GM12878 (cell line): ENCODE measurements around the gene SERPINF2. TPM values are rescaled to one million over a fixed set of nuclear protein-coding genes. Genes with fewer than 3 reads are reported as not detected.

Source experiments
- ATAC-seq: fragments of 200-7000 bp; cut with Tn5 transposase; 3 replicates; pipeline ENCODE4 v1.9.1; 2020; ENCODE audit warnings: mild to moderate bottlenecking, moderate library complexity
- BruUV-seq: library from RNA; stranded (reverse); fragments of 400-500 nt; replicated peaks from 2 replicates; lab custom pipeline; 2021; lab: Mats Ljungman, UMichigan
- CTCF ChIA-PET: fragments of 300-600 bp; sonication (Branson Sonifier 250); formaldehyde crosslinking; extraction: SDS; loops from one replicate; lab custom pipeline; 2021; ENCODE audit warnings: inconsistent platforms; lab: Yijun Ruan, JAX
- POLR2A ChIA-PET: fragments of 350-600 bp; formaldehyde crosslinking; extraction: SDS; loops from one replicate; lab custom pipeline; 2021; ENCODE audit warnings: inconsistent platforms; lab: Charles Lee
- RAD21 ChIA-PET: fragments of 300-600 bp; sonication (Branson Sonifier 250); formaldehyde crosslinking; loops from one replicate; lab custom pipeline; 2023; ENCODE audit warnings: antibody characterized with exemption; ENCODE audit not compliant: unreplicated experiment; lab: Charles Lee
- SMC1A ChIA-PET: fragments of 300-600 bp; sonication (Branson Sonifier 250); formaldehyde crosslinking; loops from one replicate; lab custom pipeline; 2023; ENCODE audit not compliant: unreplicated experiment, uncharacterized antibody; lab: Charles Lee
- DNase-seq: peaks from one replicate; pipeline ENCODE4 v3.0.0-alpha.2; 2011; ENCODE audit warnings: low read depth, low spot score
- FAIRE-seq: peaks from 3 replicates; lab custom pipeline; 2011; peaks lifted over from hg19 to GRCh38; lab: Jason Lieb, UNC
- H2AFZ ChIP-seq: 2 replicates; pipeline ENCODE4 v1.6.0; 2011; ENCODE audit warnings: low read depth, low read length, control low read depth; ENCODE audit not compliant: control insufficient read depth
- H3K27ac ChIP-seq: 2 replicates; pipeline ENCODE4 v1.5.1; 2011; ENCODE audit warnings: control low read depth; ENCODE audit not compliant: control insufficient read depth, insufficient read depth
- H3K27me3 ChIP-seq, 2 experiments: replicated peaks in 1 of 2; 2 replicates each; pipeline versions ENCODE4 v1.6.0 to v1.6.1; 2011; ENCODE audit warnings: low read length in 1 of 2; ENCODE audit not compliant: control insufficient read depth in 2 of 2, insufficient read depth in 2 of 2
- H3K36me3 ChIP-seq, 2 experiments: 2 replicates each; pipeline ENCODE4 v1.5.1; 2011; ENCODE audit warnings: low read length in 1 of 2; ENCODE audit not compliant: control insufficient read depth in 2 of 2, insufficient read depth in 2 of 2
- H3K4me1 ChIP-seq: 2 replicates; pipeline ENCODE4 v1.6.1; 2011; ENCODE audit warnings: mild to moderate bottlenecking, low read length, moderate library complexity, mixed read lengths; ENCODE audit not compliant: control insufficient read depth, insufficient read depth
- H3K4me2 ChIP-seq: 2 replicates; pipeline ENCODE4 v1.6.0; 2011; ENCODE audit warnings: control low read depth; ENCODE audit not compliant: control insufficient read depth, insufficient read depth
- H3K4me3 ChIP-seq: fragments of 200-600 bp; sonication (generic); 2 replicates; pipeline ENCODE4 v1.5.1; 2016
- H3K79me2 ChIP-seq: 2 replicates; pipeline ENCODE4 v1.6.0; 2011; ENCODE audit warnings: low read length; ENCODE audit not compliant: control insufficient read depth, insufficient read depth
- H3K9ac ChIP-seq: 2 replicates; pipeline ENCODE4 v1.8.0; 2011; ENCODE audit warnings: low read length, control low read depth, mixed read lengths; ENCODE audit not compliant: control insufficient read depth, insufficient read depth
- H3K9me3 ChIP-seq: replicated peaks from 3 replicates; pipeline ENCODE4 v1.5.1; 2011; ENCODE audit warnings: mild to moderate bottlenecking, low read length; ENCODE audit not compliant: control insufficient read depth, insufficient read depth
- H4K20me1 ChIP-seq: 2 replicates; pipeline ENCODE4 v1.6.0; 2011; ENCODE audit not compliant: control insufficient read depth, insufficient read depth
- ATF2 ChIP-seq: IDR thresholded peaks from 2 replicates; pipeline ENCODE4 v1.6.1; 2012; ENCODE audit warnings: low read length, inconsistent platforms
- BACH1 ChIP-seq: fragments of 450-650 bp; IDR thresholded peaks from 2 replicates; pipeline ENCODE4 v1.6.1; 2017; ENCODE audit warnings: mild to moderate bottlenecking, borderline replicate concordance
- BHLHE40 ChIP-seq, 2 experiments: fragments of 450-650 bp in 1 of 2; IDR thresholded peaks; 2 replicates each; pipeline ENCODE4 v1.6.1; 2011 to 2017; ENCODE audit warnings: low read depth in 2 of 2, borderline replicate concordance in 1 of 2, improper control_type of control experiment in 1 of 2, low read length in 1 of 2, mild to moderate bottlenecking in 1 of 2
- DPF2 ChIP-seq: fragments of 450-650 bp; IDR thresholded peaks from 2 replicates; pipeline ENCODE4 v1.6.1; 2017; ENCODE audit warnings: mild to moderate bottlenecking
- ELK1 ChIP-seq: IDR thresholded peaks from 2 replicates; pipeline ENCODE4 v1.6.1; 2012; ENCODE audit warnings: low read depth, low read length, improper control_type of control experiment
- JUND ChIP-seq: IDR thresholded peaks from 2 replicates; pipeline ENCODE4 v1.6.1; 2012; ENCODE audit warnings: low read depth, mild to moderate bottlenecking, low read length, improper control_type of control experiment, moderate library complexity
- KDM1A ChIP-seq: fragments of 200-600 bp; sonication (generic); IDR thresholded peaks from 2 replicates; pipeline ENCODE4 v1.6.1; 2016; ENCODE audit warnings: borderline replicate concordance
- MAX ChIP-seq: IDR thresholded peaks from 2 replicates; pipeline ENCODE4 v1.6.1; 2012; ENCODE audit warnings: low read depth, low read length, improper control_type of control experiment
- MLLT1 ChIP-seq: fragments of 450-650 bp; IDR thresholded peaks from 2 replicates; pipeline ENCODE4 v1.6.1; 2016; ENCODE audit warnings: mild to moderate bottlenecking
- NRF1 ChIP-seq: conservative IDR thresholded peaks from 2 replicates; pipeline ENCODE4 v1.6.1; 2011; ENCODE audit warnings: mild to moderate bottlenecking, low read depth, low read length, improper control_type of control experiment
- SIN3A ChIP-seq: IDR thresholded peaks from 2 replicates; pipeline ENCODE4 v1.6.1; 2012; ENCODE audit warnings: low read depth, low read length, improper control_type of control experiment
- USF2 ChIP-seq: IDR thresholded peaks from 2 replicates; pipeline ENCODE4 v1.6.1; 2011; ENCODE audit warnings: low read depth, low read length, improper control_type of control experiment, borderline replicate concordance
- ZNF217 ChIP-seq: fragments of 450-650 bp; IDR thresholded peaks from 2 replicates; pipeline ENCODE4 v1.6.1; 2017; ENCODE audit warnings: antibody characterized with exemption, mild to moderate bottlenecking
- WGBS: methylation state at CpG from one replicate; pipeline ENCODE4 v1.1.6; 2016; ENCODE audit warnings: low lambda C conversion rate; ENCODE audit not compliant: insufficient replicate concordance, insufficient coverage; ENCODE audit errors: missing lambda C conversion rate; 5-methylcytosine and 5-hydroxymethylcytosine counted together
- in situ Hi-C: fragments of 300-500 bp; cut with MboI; formaldehyde crosslinking; loops from 9 replicates; pipeline ENCODE4 v1.14.3; 2018; ENCODE audit warnings: mixed read lengths
- intact Hi-C: fragments of 100-400 bp; cut with micrococcal nuclease; formaldehyde crosslinking; loops from one replicate; pipeline ENCODE4 v1.14.2; 2022; ENCODE audit not compliant: unreplicated experiment
- polyA plus RNA-seq, 11 experiments: library from polyadenylated mRNA; depleted of rRNA in 4 of 11; unstranded in 6 of 11; stranded (reverse) in 5 of 11; fragments of >200 nt; fragmentation: Nextera tagmentation in 4 of 11; fragmentation: Illumina TruSeq in 1 of 11; extraction: Ambion mirVana in 4 of 11; extraction: Trizol in 1 of 11; gene quantifications; 1 replicate in 1 of 11; 2 replicates in 10 of 11; pipeline versions ENCODE4 v1.2.1 to v1.2.3, GENCODE V29; 2011 to 2016; ENCODE audit warnings: inconsistent platforms in 2 of 11, missing spikeins in 2 of 11, low read depth in 1 of 11
- total RNA-seq, 4 experiments: library from RNA; depleted of rRNA in 3 of 4; stranded (reverse); fragments of >200 nt in 3 of 4; fragmentation: Illumina TruSeq in 1 of 4; extraction: Trizol in 1 of 4; gene quantifications; 2 replicates each; pipeline versions ENCODE4 v1.2.1 to v1.2.3, GENCODE V29; 2013 to 2021

SERPINF2 gene
- total and polyA plus RNA-seq, 10 of the 15 experiments (the other 5 are each of a cell fraction or from before 2014, with no cell fraction given) = 0.04 to 0.21 (median 0.12) TPM; not detected in 6

- ChIA-PET SMC1A (interaction anchor here (0.7 to 8.4 kb wide), 4 partner anchors 13 to 141 kb away, joined by 3 to 88 read pairs (median 4); no protein-coding TSS in a partner anchor), POLR2A (interaction anchor here (0.6 to 5.1 kb wide), 4 partner anchors 12 to 1987 kb away, joined by 3 to 16 read pairs (median 4); no protein-coding TSS in a partner anchor), CTCF (interaction anchor here (1.4 to 11.0 kb wide), 3 partner anchors 11 to 141 kb away, joined by 3 to 232 read pairs (median 15); no protein-coding TSS in a partner anchor), RAD21 (interaction anchor here (1.0 to 5.7 kb wide), 4 partner anchors 12 to 153 kb away, joined by 3 to 80 read pairs (median 16); no protein-coding TSS in a partner anchor)
- ATAC-seq (peak; percentile 69), FAIRE-seq (peak; percentile 52), DNase-seq (no peak)
- H3K27ac ChIP-seq = peak within 1 kb of the TSS; percentile 95
- intact Hi-C loops (loop anchor here (5.0 kb wide), 1 partner anchor 318 kb away; the partner anchor contains the start of gene OVCA2), in situ Hi-C loops (loop anchor here (5.0 kb wide), 1 partner anchor 108 kb away; the partner anchor contains the start of gene RPA1)
- H3K4me3 ChIP-seq = peak within 1 kb of the TSS; percentile 86
- under 1% methylated on average over 32 of the region's 57 CpGs for WGBS
- peak within 1 kb of the TSS; percentile 76 for H2AFZ ChIP-seq
- peaks cover 16% of the 10 kb centered on the region for H3K79me2 ChIP-seq
- peaks cover 3 to 5% of the 10 kb centered on the region in 2 experiments; a peak in 3 of 4 replicates for H3K36me3 ChIP-seq
- no TSS peak for BruUV-seq
- H3K4me2 ChIP-seq = peak within 1 kb of the TSS; percentile 70
- peaks cover 28% of the 10 kb centered on the region for H3K4me1 ChIP-seq
- peak within 1 kb of the TSS; percentile 82 for H3K9ac ChIP-seq
- no peaks in the 10 kb centered on the region for H3K9me3 ChIP-seq
- H3K27me3 ChIP-seq = no peaks in the 10 kb centered on the region
- no peaks in the 10 kb centered on the region for H4K20me1 ChIP-seq
- TF ChIP-seq DPF2 = peak; percentile 72
- peak; percentile 93 to 99 for TF ChIP-seq BHLHE40 (IDR thresholded peaks at IDR 0.05; ENCODE audit: borderline replicate concordance in 1 of 2, low read depth in 2 of 2, low read length in 1 of 2)
- TF ChIP-seq NRF1 = no peak
- peak; percentile 56; the same call in 1 of the 2 replicates for TF ChIP-seq BACH1
- TF ChIP-seq ELK1 = 0 out of 2 replicates have a peak, but pooled peaks have one; percentile 29
- 0 out of 2 replicates have a peak, but pooled peaks have one; percentile 33 for TF ChIP-seq ZNF217
- no peak for TF ChIP-seq MLLT1
- no peak for TF ChIP-seq JUND
- TF ChIP-seq ATF2 = no peak
- TF ChIP-seq MAX = peak; percentile 98
- TF ChIP-seq KDM1A = no peak
- TF ChIP-seq USF2 = peak; percentile 98
- peak; percentile 96 for TF ChIP-seq SIN3A
Measured at GRCh38 chr17:1724351-1724868, 18.3 kb upstream of the SERPINF2 start, which contains the start of gene WDR81. Gene WDR81 (plus strand): TSS chr17:1724704. CDS start chr17:1724960, 256 bp downstream.
